Astrocyte (in vitro differentiated cells and primary cell): ENCODE data around the gene CRYBA2. TPM values are rescaled to one million over a fixed set of nuclear protein-coding genes. Genes with fewer than 3 reads are reported as not detected.

Experiments used
- DNase-seq: peaks from one replicate; pipeline ENCODE4 v3.0.0-alpha.2; 2010; ENCODE audit warnings: low read depth
- FAIRE-seq: peaks from 2 replicates; lab custom pipeline; 2011; peaks lifted over from hg19 to GRCh38; lab: Jason Lieb, UNC
- H2AFZ ChIP-seq: 2 replicates; pipeline ENCODE4 v1.6.0; 2012; ENCODE audit warnings: low read depth, low read length, inconsistent platforms
- H3K27ac ChIP-seq: 2 replicates; pipeline ENCODE4 v1.5.1; 2011; ENCODE audit warnings: low read depth, low read length, inconsistent platforms
- H3K27me3 ChIP-seq: 2 replicates; pipeline ENCODE4 v1.6.0; 2011; ENCODE audit warnings: low read length, inconsistent platforms; ENCODE audit not compliant: insufficient read depth
- H3K36me3 ChIP-seq: 2 replicates; pipeline ENCODE4 v1.5.1; 2011; ENCODE audit warnings: low read length, inconsistent platforms; ENCODE audit not compliant: insufficient read depth
- H3K4me1 ChIP-seq: 2 replicates; pipeline ENCODE4 v1.5.1; 2011; ENCODE audit warnings: low read length, inconsistent platforms; ENCODE audit not compliant: insufficient read depth
- H3K4me2 ChIP-seq: 2 replicates; pipeline ENCODE4 v1.6.0; 2012; ENCODE audit warnings: low read length, inconsistent platforms
- H3K4me3 ChIP-seq: 2 replicates; pipeline ENCODE4 v1.5.1; 2011; ENCODE audit warnings: low read depth, mild to moderate bottlenecking, low read length, inconsistent platforms; ENCODE audit not compliant: insufficient read depth
- H3K79me2 ChIP-seq: 2 replicates; pipeline ENCODE4 v1.6.0; 2012; ENCODE audit warnings: mild to moderate bottlenecking, low read length, inconsistent platforms; ENCODE audit not compliant: insufficient read depth
- H3K9ac ChIP-seq: 2 replicates; pipeline ENCODE4 v1.6.0; 2012; ENCODE audit warnings: mild to moderate bottlenecking, low read length, inconsistent platforms
- H3K9me3 ChIP-seq: 2 replicates; pipeline ENCODE4 v1.5.1; 2012; ENCODE audit warnings: low read depth, mild to moderate bottlenecking, low read length, inconsistent platforms; ENCODE audit not compliant: insufficient read depth
- H4K20me1 ChIP-seq: 2 replicates; pipeline ENCODE4 v1.6.0; 2012; ENCODE audit warnings: low read length, inconsistent platforms; ENCODE audit not compliant: insufficient read depth
- H3K27ac Mint-ChIP-seq: one replicate; pipeline ENCODE4 v1.8.0; 2021; ENCODE audit warnings: mild to moderate bottlenecking, mixed read lengths; ENCODE audit not compliant: unreplicated experiment
- H3K27me3 Mint-ChIP-seq: one replicate; pipeline ENCODE4 v1.8.0; 2021; ENCODE audit warnings: low read depth, mixed read lengths; ENCODE audit not compliant: unreplicated experiment
- H3K36me3 Mint-ChIP-seq: one replicate; pipeline ENCODE4 v1.8.0; 2021; ENCODE audit warnings: low read depth, mixed read lengths; ENCODE audit not compliant: unreplicated experiment
- H3K4me1 Mint-ChIP-seq: one replicate; pipeline ENCODE4 v1.8.0; 2021; ENCODE audit warnings: low read depth, mixed read lengths; ENCODE audit not compliant: unreplicated experiment
- H3K4me3 Mint-ChIP-seq: one replicate; pipeline ENCODE4 v1.8.0; 2021; ENCODE audit warnings: mild to moderate bottlenecking, moderate library complexity, mixed read lengths; ENCODE audit not compliant: unreplicated experiment
- H3K9me3 Mint-ChIP-seq: one replicate; pipeline ENCODE4 v1.8.0; 2021; ENCODE audit warnings: mild to moderate bottlenecking, mixed read lengths; ENCODE audit not compliant: unreplicated experiment
- CTCF ChIP-seq: IDR thresholded peaks from 2 replicates; pipeline ENCODE4 v1.5.1; 2011; ENCODE audit warnings: low read depth, mild to moderate bottlenecking, inconsistent platforms, low read length, moderate library complexity; ENCODE audit not compliant: insufficient read depth
- EZH2 ChIP-seq: IDR thresholded peaks from 2 replicates; pipeline ENCODE4 v1.6.1; 2012; ENCODE audit warnings: mild to moderate bottlenecking, low read length, inconsistent platforms; ENCODE audit not compliant: insufficient read depth
- total RNA-seq: library from RNA; stranded (reverse); gene quantifications from 2 replicates; pipeline ENCODE4 v1.2.1, GENCODE V29; 2021

The CRYBA2 gene
- total RNA-seq, 1 donor from 2014 or later, result not detected

DNA sequence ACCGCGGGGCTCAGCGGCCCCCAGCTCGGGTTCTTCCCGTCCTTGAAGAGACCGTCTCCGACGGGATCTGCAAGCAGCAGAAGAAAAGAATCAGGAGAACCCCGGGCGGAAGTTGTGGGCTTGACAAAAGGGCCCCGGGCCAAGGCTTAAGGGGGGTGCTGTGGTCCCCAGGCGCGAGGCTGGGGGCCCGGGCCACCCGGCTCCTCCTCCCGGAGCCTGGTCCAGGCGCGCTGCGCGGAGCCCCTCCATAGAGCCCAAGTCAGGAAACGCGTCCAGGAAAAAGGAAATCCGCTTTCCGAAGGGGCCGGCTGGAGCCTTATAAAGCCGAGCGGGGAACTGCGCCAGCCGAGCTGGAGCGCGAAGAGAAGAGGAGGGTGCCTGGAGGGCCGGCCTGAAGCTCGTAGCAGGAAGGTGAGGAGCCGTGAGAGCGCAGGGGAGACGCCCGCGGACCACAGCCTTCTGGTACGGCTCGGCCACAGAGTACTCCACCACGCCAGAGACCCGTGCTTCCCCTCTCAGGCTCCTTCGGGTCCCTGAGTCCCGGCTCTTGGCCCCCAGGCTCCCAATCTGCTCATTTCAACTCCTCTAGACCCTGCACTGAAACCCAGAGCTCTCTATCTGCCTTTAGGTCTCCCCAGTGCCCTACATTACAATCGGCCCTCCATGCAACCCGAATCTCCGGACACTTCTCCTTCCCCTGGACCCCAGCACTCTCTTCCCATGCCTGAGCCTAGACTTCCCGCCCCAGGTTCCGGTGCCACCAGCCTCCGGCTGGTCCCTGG, 8.8 kb downstream of the CRYBA2 start:
- H3K4me3 ChIP-seq, result no peak overlapping the region
- H4K20me1 ChIP-seq, result peaks cover 10% of the 10 kb centered on the region
- no peak overlapping the region for H3K27ac ChIP-seq
- Mint-ChIP-seq H3K36me3 (peaks cover 3% of the 10 kb centered on the region), H3K4me1 (peaks cover 4% of the 10 kb centered on the region), H3K9me3 (peaks cover 3% of the 10 kb centered on the region), H3K27ac (peak overlapping the region; percentile 41), H3K4me3 (no peak overlapping the region), H3K27me3 (peaks cover 80% of the 10 kb centered on the region)
- peaks cover 9% of the 10 kb centered on the region for H3K9me3 ChIP-seq
- no peak for FAIRE-seq
- H2AFZ ChIP-seq, result no peak overlapping the region
- H3K36me3 ChIP-seq, result no peaks in the 10 kb centered on the region
- no peaks in the 10 kb centered on the region for H3K4me1 ChIP-seq
- no peak for DNase-seq
- H3K27me3 ChIP-seq, result peaks cover 77% of the 10 kb centered on the region
- no peaks in the 10 kb centered on the region for H3K79me2 ChIP-seq
- TF ChIP-seq CTCF, result no peak
- peak; percentile 95 for TF ChIP-seq EZH2
- H3K9ac ChIP-seq, result no peak overlapping the region
- H3K4me2 ChIP-seq, result no peak overlapping the region

DNA sequence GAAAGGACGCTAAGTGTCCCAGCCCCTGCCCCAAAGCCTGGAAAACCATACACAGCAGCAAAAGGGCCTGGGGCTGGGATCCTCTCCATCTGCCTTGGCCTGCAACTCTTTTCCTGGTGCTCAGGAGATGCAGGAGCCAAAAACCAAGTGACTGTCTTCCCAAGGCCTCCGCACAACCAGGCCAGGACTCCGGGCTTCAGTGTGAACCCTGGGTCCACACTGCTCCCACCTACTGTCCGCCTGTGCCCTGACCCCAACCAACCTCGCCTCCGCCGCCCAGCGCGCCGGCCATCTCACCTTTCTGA, 9.3 kb downstream of the CRYBA2 start:
- peaks cover 10% of the 10 kb centered on the region for H4K20me1 ChIP-seq
- H3K79me2 ChIP-seq, result no peaks in the 10 kb centered on the region
- H3K9ac ChIP-seq, result no peak overlapping the region
- peaks cover 6% of the 10 kb centered on the region for H3K9me3 ChIP-seq
- no peak overlapping the region for H3K4me3 Mint-ChIP-seq
- DNase-seq, result no peak
- H3K27ac ChIP-seq, result no peak overlapping the region
- H3K4me1 ChIP-seq, result no peaks in the 10 kb centered on the region
- H3K36me3 Mint-ChIP-seq, result peaks cover 3% of the 10 kb centered on the region
- peaks cover 2% of the 10 kb centered on the region for H3K9me3 Mint-ChIP-seq
- no peak overlapping the region for H3K4me3 ChIP-seq
- peaks cover 78% of the 10 kb centered on the region for H3K27me3 Mint-ChIP-seq
- H3K4me2 ChIP-seq, result no peak overlapping the region
- peaks cover 4% of the 10 kb centered on the region for H3K4me1 Mint-ChIP-seq
- H3K36me3 ChIP-seq, result no peaks in the 10 kb centered on the region
- no peak for FAIRE-seq
- TF ChIP-seq EZH2, result no peak
- no peak for TF ChIP-seq CTCF
- H3K27ac Mint-ChIP-seq, result no peak overlapping the region
- H2AFZ ChIP-seq, result no peak overlapping the region
- peaks cover 73% of the 10 kb centered on the region for H3K27me3 ChIP-seq

- H4K20me1 ChIP-seq, result peaks cover 10% of the 10 kb centered on the region
- no peak for DNase-seq
- no peak overlapping the region for H3K27ac ChIP-seq
- Mint-ChIP-seq H3K36me3 (peaks cover 3% of the 10 kb centered on the region), H3K4me1 (peaks cover 4% of the 10 kb centered on the region), H3K4me3 (no peak overlapping the region), H3K27me3 (peaks cover 79% of the 10 kb centered on the region), H3K9me3 (no peaks in the 10 kb centered on the region), H3K27ac (peak overlapping the region; percentile 66)
- peaks cover 6% of the 10 kb centered on the region for H3K9me3 ChIP-seq
- FAIRE-seq, result no peak
- H3K27me3 ChIP-seq, result peaks cover 73% of the 10 kb centered on the region
- no peak overlapping the region for H3K4me2 ChIP-seq
- no peaks in the 10 kb centered on the region for H3K36me3 ChIP-seq
- H3K9ac ChIP-seq, result no peak overlapping the region
- H2AFZ ChIP-seq, result no peak overlapping the region
- TF ChIP-seq EZH2 (no peak), CTCF (no peak)
- H3K79me2 ChIP-seq, result no peaks in the 10 kb centered on the region
- H3K4me1 ChIP-seq, result no peaks in the 10 kb centered on the region
- H3K4me3 ChIP-seq, result no peak overlapping the region
Observed at GRCh38 chr2:218983263-218983933, 9.8 kb downstream of the CRYBA2 start.
